SK-N-SH (cell line): ENCODE measurements around the gene TFAP2D. TPM values are rescaled to one million over a fixed set of nuclear protein-coding genes. Genes with fewer than 3 reads are reported as not detected.

Experiments used
- CTCF ChIA-PET: fragments of 300-600, 350-600 bp; formaldehyde crosslinking; extraction: SDS; loops from one replicate; lab custom pipeline; 2021; lab: Yijun Ruan, JAX
- POLR2A ChIA-PET: fragments of 350-600 bp; sonication (Branson Sonifier 250); formaldehyde crosslinking; extraction: SDS; loops from one replicate; lab custom pipeline; 2020; ENCODE audit warnings: antibody characterized with exemption, inconsistent platforms; lab: Yijun Ruan, JAX
- DNase-seq: peaks from one replicate; pipeline ENCODE4 v3.0.0; 2012
- H2AFZ ChIP-seq: fragments of 200-600 bp; sonication (generic); 2 replicates; pipeline ENCODE4 v1.8.1; 2016; ENCODE audit warnings: antibody characterized with exemption, mild to moderate bottlenecking, low read depth
- H3F3A ChIP-seq: fragments of 200-600 bp; sonication (generic); replicated peaks from 2 replicates; pipeline ENCODE3; 2016; ENCODE audit warnings: antibody characterized with exemption, mild to moderate bottlenecking; ENCODE audit not compliant: insufficient read depth
- H3K27ac ChIP-seq, 2 experiments: fragments of 200-500 bp in 1 of 2; fragments of 200-600 bp in 1 of 2; sonication (Bioruptor generic) in 1 of 2; sonication (generic), shearing (Covaris generic) in 1 of 2; 2 replicates each; pipeline versions ENCODE4 v1.5.1 to v1.6.1; 2014 to 2016; ENCODE audit warnings: low read depth in 2 of 2, inconsistent platforms in 1 of 2, low read length in 1 of 2, mild to moderate bottlenecking in 1 of 2, mixed read lengths in 1 of 2
- H3K27me3 ChIP-seq: fragments of 200-600 bp; sonication (generic), shearing (Covaris generic); 2 replicates; pipeline ENCODE4 v1.6.1; 2016; ENCODE audit warnings: mixed run types; ENCODE audit not compliant: insufficient read depth
- H3K36me3 ChIP-seq, 2 experiments: fragments of 200-500 bp in 1 of 2; fragments of 200-600 bp in 1 of 2; sonication (Bioruptor generic) in 1 of 2; sonication (generic) in 1 of 2; replicated peaks in 1 of 2; 2 replicates each; pipeline versions ENCODE3 to v1.5.1; 2014 to 2016; ENCODE audit warnings: low read length in 1 of 2, mild to moderate bottlenecking in 1 of 2; ENCODE audit not compliant: insufficient read depth in 2 of 2, control insufficient read depth in 1 of 2
- H3K4me1 ChIP-seq, 2 experiments: fragments of 200-500 bp in 1 of 2; fragments of 200-600 bp in 1 of 2; sonication (Bioruptor generic) in 1 of 2; sonication (generic), shearing (Covaris generic) in 1 of 2; 2 replicates each; pipeline versions ENCODE4 v1.5.1 to v1.6.1; 2014 to 2016; ENCODE audit warnings: low read depth in 1 of 2, low read length in 1 of 2, mixed run types in 1 of 2; ENCODE audit not compliant: insufficient read depth in 2 of 2, control insufficient read depth in 1 of 2
- H3K4me2 ChIP-seq: fragments of 200-600 bp; sonication (generic), shearing (Covaris generic); 2 replicates; pipeline ENCODE4 v1.6.1; 2017; ENCODE audit warnings: mixed run types
- H3K4me3 ChIP-seq, 2 experiments: fragments of 200-500 bp in 1 of 2; fragments of 200-600 bp in 1 of 2; sonication (Bioruptor generic) in 1 of 2; sonication (generic), shearing (Covaris generic) in 1 of 2; 2 replicates each; pipeline versions ENCODE4 v1.5.1 to v1.8.1; 2014 to 2016; ENCODE audit warnings: low read depth in 2 of 2, inconsistent platforms in 1 of 2, low read length in 1 of 2, mild to moderate bottlenecking in 1 of 2, mixed read lengths in 1 of 2, moderate library complexity in 1 of 2
- H3K79me2 ChIP-seq: fragments of 200-600 bp; sonication (generic); 2 replicates; pipeline ENCODE4 v1.8.1; 2017; ENCODE audit warnings: mild to moderate bottlenecking; ENCODE audit not compliant: insufficient read depth
- H3K9ac ChIP-seq: fragments of 200-600 bp; sonication (generic); 2 replicates; pipeline ENCODE4 v1.6.1; 2017; ENCODE audit warnings: mixed run types
- H3K9me2 ChIP-seq: fragments of 200-600 bp; sonication (generic); 2 replicates; pipeline ENCODE4 v1.6.1; 2017; ENCODE audit warnings: mixed run types
- H3K9me3 ChIP-seq: fragments of 200-600 bp; sonication (generic); 2 replicates; pipeline ENCODE4 v1.6.1; 2017; ENCODE audit warnings: mixed run types, mild to moderate bottlenecking, moderate library complexity
- H4K20me1 ChIP-seq: fragments of 200-600 bp; sonication (generic); 2 replicates; pipeline ENCODE4 v1.6.1; 2017; ENCODE audit warnings: mild to moderate bottlenecking, mixed run types; ENCODE audit not compliant: insufficient read depth
- EZH2phosphoT487 ChIP-seq: fragments of 200-600 bp; sonication (generic); IDR thresholded peaks from 2 replicates; pipeline ENCODE4 v1.6.1; 2017; ENCODE audit warnings: low read depth, mixed run types, mild to moderate bottlenecking, antibody characterized with exemption, moderate library complexity, borderline replicate concordance
- FOSL2 ChIP-seq: IDR thresholded peaks from 2 replicates; pipeline ENCODE4 v1.4.0; 2012; ENCODE audit warnings: low read depth, mild to moderate bottlenecking, moderate library complexity, borderline replicate concordance
- FOXJ3 ChIP-seq: sonication (generic); formaldehyde crosslinking; IDR thresholded peaks from 2 replicates; pipeline ENCODE4 v1.5.1; 2020; ENCODE audit warnings: mild to moderate bottlenecking, missing genetic modification reagents
- GATA2 ChIP-seq: sonication (generic); formaldehyde crosslinking; IDR thresholded peaks from 2 replicates; pipeline ENCODE4 v1.5.0; 2020; ENCODE audit warnings: mild to moderate bottlenecking, missing genetic modification reagents
- IRF3 ChIP-seq: fragments of 150-350 bp; IDR thresholded peaks from 2 replicates; pipeline ENCODE4 v1.6.1; 2016; ENCODE audit warnings: mild to moderate bottlenecking, low read depth, low read length
- JUND ChIP-seq: IDR thresholded peaks from 2 replicates; pipeline ENCODE4 v1.4.0; 2012
- NRF1 ChIP-seq: IDR thresholded peaks from 2 replicates; pipeline ENCODE4 v1.6.1; 2012; ENCODE audit warnings: low read depth, mild to moderate bottlenecking, low read length
- POLR2AphosphoS5 ChIP-seq: IDR thresholded peaks from 2 replicates; pipeline ENCODE4 v1.6.1; 2012; ENCODE audit warnings: low read depth, low read length
- RAD21 ChIP-seq: IDR thresholded peaks from 2 replicates; pipeline ENCODE4 v1.6.1; 2012; ENCODE audit warnings: mild to moderate bottlenecking, low read length
- RCOR1 ChIP-seq: fragments of 150-350 bp; IDR thresholded peaks from 2 replicates; pipeline ENCODE4 v1.6.1; 2017; ENCODE audit warnings: antibody characterized with exemption, low read length
- REST ChIP-seq: IDR thresholded peaks from 2 replicates; pipeline ENCODE4 v1.6.1; 2012; ENCODE audit warnings: mild to moderate bottlenecking, low read depth, low read length, moderate library complexity
- RXRA ChIP-seq: IDR thresholded peaks from 2 replicates; pipeline ENCODE4 v1.4.0; 2012; ENCODE audit warnings: low read depth, mild to moderate bottlenecking, borderline replicate concordance
- TCF12 ChIP-seq: IDR thresholded peaks from 2 replicates; pipeline ENCODE4 v1.4.0; 2012
- WGBS: methylation state at CpG from one replicate; pipeline ENCODE4 v1.1.6; 2017; ENCODE audit warnings: low lambda C conversion rate; 5-methylcytosine and 5-hydroxymethylcytosine counted together
- polyA plus RNA-seq, 3 experiments: library from polyadenylated mRNA; depleted of rRNA; stranded (reverse); fragments of >200 nt; gene quantifications; 2 replicates each; pipeline ENCODE4 v1.2.3, GENCODE V29; 2012
- TF ChIP-seq, protein P1 (sequence below): IDR thresholded peaks from 2 replicates; pipeline ENCODE4; 2012
- TF ChIP-seq, protein P2 (sequence below): IDR thresholded peaks from 2 replicates; pipeline ENCODE4 v1.4.0; 2012; ENCODE audit warnings: low read depth, borderline replicate concordance
- TF ChIP-seq, protein P3 (sequence below): fragments of 150-350 bp; IDR thresholded peaks from 2 replicates; pipeline ENCODE4 v1.6.1; 2017; ENCODE audit warnings: antibody characterized with exemption, low read length, low read depth, borderline replicate concordance
- TF ChIP-seq, protein P4 (sequence below): IDR thresholded peaks from 2 replicates; pipeline ENCODE4 v1.4.0; 2012; ENCODE audit warnings: low read depth, borderline replicate concordance

TFAP2D gene
- polyA plus RNA-seq, 1 of the 3 experiments (the other 2 are of a cell fraction), result not detected

- Histone ChIP-seq H3K79me2 (no peaks in the 10 kb centered on the region), H3K36me3 (no peaks in the 10 kb centered on the region), H3K27me3 (no peaks in the 10 kb centered on the region), H3K9me2 (no peaks in the 10 kb centered on the region), H3K4me2 (no peak overlapping the region), H3K9me3 (no peaks in the 10 kb centered on the region), H3K27ac (no peak overlapping the region), H3K4me1 (no peaks in the 10 kb centered on the region; a peak in 1 of 4 replicates), H2AFZ (no peak overlapping the region), H3K4me3 (peak overlapping the region in 1 of 2 experiments; percentile 21; a peak in 1 of 4 replicates), H4K20me1 (no peaks in the 10 kb centered on the region), H3K9ac (no peak overlapping the region), H3F3A (no peaks in the 10 kb centered on the region)
- peak; percentile 56 for DNase-seq
- TF ChIP-seq RXRA (no peak), JUND (no peak), RAD21 (no peak), RCOR1 (no peak), FOXJ3 (CRISPR knock-in tag) (no peak), TCF12 (no peak), NRF1 (no peak), EZH2phosphoT487 (no peak), FOSL2 (no peak), POLR2AphosphoS5 (no peak)
- TF ChIP-seq, protein P1, sequence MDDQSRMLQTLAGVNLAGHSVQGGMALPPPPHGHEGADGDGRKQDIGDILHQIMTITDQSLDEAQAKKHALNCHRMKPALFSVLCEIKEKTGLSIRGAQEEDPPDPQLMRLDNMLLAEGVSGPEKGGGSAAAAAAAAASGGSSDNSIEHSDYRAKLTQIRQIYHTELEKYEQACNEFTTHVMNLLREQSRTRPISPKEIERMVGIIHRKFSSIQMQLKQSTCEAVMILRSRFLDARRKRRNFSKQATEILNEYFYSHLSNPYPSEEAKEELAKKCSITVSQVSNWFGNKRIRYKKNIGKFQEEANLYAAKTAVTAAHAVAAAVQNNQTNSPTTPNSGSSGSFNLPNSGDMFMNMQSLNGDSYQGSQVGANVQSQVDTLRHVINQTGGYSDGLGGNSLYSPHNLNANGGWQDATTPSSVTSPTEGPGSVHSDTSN, result no peak
- TF ChIP-seq, protein P2, sequence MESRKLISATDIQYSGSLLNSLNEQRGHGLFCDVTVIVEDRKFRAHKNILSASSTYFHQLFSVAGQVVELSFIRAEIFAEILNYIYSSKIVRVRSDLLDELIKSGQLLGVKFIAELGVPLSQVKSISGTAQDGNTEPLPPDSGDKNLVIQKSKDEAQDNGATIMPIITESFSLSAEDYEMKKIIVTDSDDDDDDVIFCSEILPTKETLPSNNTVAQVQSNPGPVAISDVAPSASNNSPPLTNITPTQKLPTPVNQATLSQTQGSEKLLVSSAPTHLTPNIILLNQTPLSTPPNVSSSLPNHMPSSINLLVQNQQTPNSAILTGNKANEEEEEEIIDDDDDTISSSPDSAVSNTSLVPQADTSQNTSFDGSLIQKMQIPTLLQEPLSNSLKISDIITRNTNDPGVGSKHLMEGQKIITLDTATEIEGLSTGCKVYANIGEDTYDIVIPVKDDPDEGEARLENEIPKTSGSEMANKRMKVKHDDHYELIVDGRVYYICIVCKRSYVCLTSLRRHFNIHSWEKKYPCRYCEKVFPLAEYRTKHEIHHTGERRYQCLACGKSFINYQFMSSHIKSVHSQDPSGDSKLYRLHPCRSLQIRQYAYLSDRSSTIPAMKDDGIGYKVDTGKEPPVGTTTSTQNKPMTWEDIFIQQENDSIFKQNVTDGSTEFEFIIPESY, result no peak
- TF ChIP-seq, protein P3, sequence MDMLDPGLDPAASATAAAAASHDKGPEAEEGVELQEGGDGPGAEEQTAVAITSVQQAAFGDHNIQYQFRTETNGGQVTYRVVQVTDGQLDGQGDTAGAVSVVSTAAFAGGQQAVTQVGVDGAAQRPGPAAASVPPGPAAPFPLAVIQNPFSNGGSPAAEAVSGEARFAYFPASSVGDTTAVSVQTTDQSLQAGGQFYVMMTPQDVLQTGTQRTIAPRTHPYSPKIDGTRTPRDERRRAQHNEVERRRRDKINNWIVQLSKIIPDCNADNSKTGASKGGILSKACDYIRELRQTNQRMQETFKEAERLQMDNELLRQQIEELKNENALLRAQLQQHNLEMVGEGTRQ, result no peak
- 19% methylated on average over 29 of the region's 43 CpGs for whole genome bisulfite sequencing
- ChIA-PET POLR2A (no interaction called here), CTCF (interaction anchor here (0.7 kb wide), 1 partner anchor 13 kb away, joined by 3 read pairs; no protein-coding TSS in a partner anchor)
Observed at GRCh38 chr6:50724381-50725124, 11.2 kb downstream of the TFAP2D start.

DNA sequence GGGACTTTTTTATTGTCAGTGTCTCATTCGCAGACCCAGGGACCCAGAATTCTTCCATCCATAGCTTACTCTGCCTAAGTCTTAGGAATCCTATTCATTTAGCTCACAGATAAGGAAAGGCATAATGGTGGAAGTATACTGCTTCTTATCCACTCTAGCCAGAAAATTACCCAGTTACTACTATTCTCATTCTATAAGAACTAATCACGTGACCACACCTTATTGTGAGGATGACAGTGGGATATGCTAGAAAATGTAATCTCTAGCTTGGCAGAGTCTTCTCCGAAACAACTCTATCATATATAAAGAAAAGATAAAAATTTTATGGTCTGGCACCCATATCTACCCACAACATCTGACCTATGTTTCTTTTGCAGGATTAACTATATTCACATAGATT is 21.2 kb downstream of the TFAP2D start:
- H4K20me1 ChIP-seq, result no peaks in the 10 kb centered on the region
- no peak overlapping the region for H3K27ac ChIP-seq
- no peaks in the 10 kb centered on the region for H3K9me3 ChIP-seq
- no peak overlapping the region for H3K4me2 ChIP-seq
- no peak overlapping the region for H3K9ac ChIP-seq
- no peaks in the 10 kb centered on the region for H3K27me3 ChIP-seq
- H3K79me2 ChIP-seq, result no peaks in the 10 kb centered on the region
- H3K36me3 ChIP-seq, result no peaks in the 10 kb centered on the region
- H3F3A ChIP-seq, result no peaks in the 10 kb centered on the region
- no peaks in the 10 kb centered on the region for H3K9me2 ChIP-seq
- H2AFZ ChIP-seq, result no peak overlapping the region
- H3K4me3 ChIP-seq, result no peak overlapping the region
- DNase-seq, result no peak
- CTCF ChIA-PET, result interaction anchor here (0.7 kb wide), 1 partner anchor 11 kb away, joined by 3 read pairs; no protein-coding TSS in a partner anchor
- no peaks in the 10 kb centered on the region for H3K4me1 ChIP-seq
- POLR2A ChIA-PET, result no interaction called here
- WGBS, result 22% methylated on average over 3 of the region's 3 CpGs
- TF ChIP-seq, protein P4, sequence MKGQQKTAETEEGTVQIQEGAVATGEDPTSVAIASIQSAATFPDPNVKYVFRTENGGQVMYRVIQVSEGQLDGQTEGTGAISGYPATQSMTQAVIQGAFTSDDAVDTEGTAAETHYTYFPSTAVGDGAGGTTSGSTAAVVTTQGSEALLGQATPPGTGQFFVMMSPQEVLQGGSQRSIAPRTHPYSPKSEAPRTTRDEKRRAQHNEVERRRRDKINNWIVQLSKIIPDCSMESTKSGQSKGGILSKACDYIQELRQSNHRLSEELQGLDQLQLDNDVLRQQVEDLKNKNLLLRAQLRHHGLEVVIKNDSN, result no peak
- TF ChIP-seq GATA2 (CRISPR knock-in tag), result no peak
- TF ChIP-seq REST, result no peak
- no peak for TF ChIP-seq FOSL2
- TF ChIP-seq IRF3, result no peak
- no peak for TF ChIP-seq RAD21
